H9 (cell line): ENCODE data around the gene DNAJB9. TPM values are rescaled to one million over a fixed set of nuclear protein-coding genes. Genes with fewer than 3 reads are reported as not detected.

Source experiments
- DNase-seq: peaks from one replicate; pipeline ENCODE4 v3.0.0-alpha.2; 2017
- H2AFZ ChIP-seq: one replicate; pipeline ENCODE4 v1.6.1; 2013; ENCODE audit warnings: mild to moderate bottlenecking, low read length, control low read depth, moderate library complexity
- H2AK5ac ChIP-seq: 2 replicates; pipeline ENCODE4 v1.6.1; 2013; ENCODE audit warnings: low read length, control low read depth, mixed read lengths; ENCODE audit not compliant: insufficient read length
- H2BK120ac ChIP-seq: one replicate; pipeline ENCODE4 v1.6.1; 2013; ENCODE audit warnings: low read depth, mild to moderate bottlenecking, low read length, control low read depth, inconsistent platforms; ENCODE audit not compliant: poor library complexity, severe bottlenecking
- H2BK12ac ChIP-seq: 2 replicates; pipeline ENCODE4 v1.6.1; 2013; ENCODE audit warnings: low read length, control low read depth, mixed read lengths, low read depth; ENCODE audit not compliant: insufficient read length
- H2BK15ac ChIP-seq: 2 replicates; pipeline ENCODE4 v1.6.1; 2013; ENCODE audit warnings: low read depth, low read length, control low read depth
- H2BK20ac ChIP-seq: one replicate; pipeline ENCODE4 v1.6.1; 2013; ENCODE audit warnings: low read depth, mild to moderate bottlenecking, low read length, control low read depth, inconsistent platforms; ENCODE audit not compliant: poor library complexity, severe bottlenecking
- H2BK5ac ChIP-seq: 2 replicates; pipeline ENCODE4 v1.6.1; 2013; ENCODE audit warnings: low read length, control low read depth, mixed read lengths; ENCODE audit not compliant: insufficient read length
- H3K14ac ChIP-seq: 2 replicates; pipeline ENCODE4 v1.6.1; 2013; ENCODE audit warnings: low read length, control low read depth; ENCODE audit not compliant: insufficient read depth
- H3K18ac ChIP-seq: 2 replicates; pipeline ENCODE4 v1.6.1; 2013; ENCODE audit warnings: low read depth, mild to moderate bottlenecking, mixed read lengths, low read length, control low read depth; ENCODE audit not compliant: insufficient read length
- H3K23ac ChIP-seq: 2 replicates; pipeline ENCODE4 v1.6.1; 2013; ENCODE audit warnings: low read length, control low read depth, mixed read lengths, low read depth; ENCODE audit not compliant: insufficient read length
- H3K23me2 ChIP-seq: 2 replicates; pipeline ENCODE4 v1.6.1; 2013; ENCODE audit warnings: low read depth, mild to moderate bottlenecking, mixed read lengths, low read length, control low read depth; ENCODE audit not compliant: insufficient read length, poor library complexity, severe bottlenecking
- H3K27ac ChIP-seq: 2 replicates; pipeline ENCODE4 v1.5.1; 2013; ENCODE audit warnings: low read length, control low read depth, mixed read lengths, low read depth; ENCODE audit not compliant: insufficient read length
- H3K27me3 ChIP-seq: 2 replicates; pipeline ENCODE4 v1.6.1; 2013; ENCODE audit warnings: low read length, control low read depth, inconsistent platforms; ENCODE audit not compliant: insufficient read depth
- H3K4ac ChIP-seq: 2 replicates; pipeline ENCODE4 v1.6.1; 2013; ENCODE audit warnings: low read depth, mild to moderate bottlenecking, control low read depth, inconsistent platforms, low read length, moderate library complexity
- H3K4me1 ChIP-seq: 2 replicates; pipeline ENCODE4 v1.6.1; 2013; ENCODE audit warnings: low read length, control low read depth, inconsistent platforms; ENCODE audit not compliant: insufficient read depth
- H3K4me2 ChIP-seq: 2 replicates; pipeline ENCODE4 v1.6.1; 2013; ENCODE audit warnings: low read length, control low read depth, mixed read lengths; ENCODE audit not compliant: insufficient read length, insufficient read depth
- H3K56ac ChIP-seq: 2 replicates; pipeline ENCODE4 v1.6.1; 2013; ENCODE audit warnings: low read depth, mild to moderate bottlenecking, mixed read lengths, low read length, control low read depth; ENCODE audit not compliant: insufficient read length
- H3K79me1 ChIP-seq: 2 replicates; pipeline ENCODE4 v1.6.1; 2013; ENCODE audit warnings: low read depth, mild to moderate bottlenecking, moderate library complexity, low read length, control low read depth, inconsistent platforms; ENCODE audit not compliant: insufficient read depth, poor library complexity, severe bottlenecking
- H3K79me2 ChIP-seq: 2 replicates; pipeline ENCODE4 v1.6.1; 2013; ENCODE audit warnings: low read length, control low read depth, inconsistent platforms; ENCODE audit not compliant: insufficient read depth
- H3K9ac ChIP-seq: 2 replicates; pipeline ENCODE4 v1.6.1; 2013; ENCODE audit warnings: low read length, control low read depth, mixed read lengths; ENCODE audit not compliant: insufficient read length; ENCODE audit errors: extremely low read depth
- H3K9me3 ChIP-seq: one replicate; pipeline ENCODE4 v1.6.1; 2013; ENCODE audit warnings: low read depth, low read length, inconsistent platforms; ENCODE audit not compliant: control insufficient read depth
- H3T11ph ChIP-seq: one replicate; pipeline ENCODE4 v1.6.1; 2013; ENCODE audit warnings: mild to moderate bottlenecking, low read length, control low read depth, inconsistent platforms
- H4K20me1 ChIP-seq: one replicate; pipeline ENCODE4 v1.6.1; 2013; ENCODE audit not compliant: control insufficient read depth, insufficient read length, insufficient read depth
- H4K5ac ChIP-seq: 2 replicates; pipeline ENCODE4 v1.6.1; 2013; ENCODE audit warnings: low read depth, mild to moderate bottlenecking, mixed read lengths, low read length, control low read depth; ENCODE audit not compliant: insufficient read length
- H4K8ac ChIP-seq: replicated peaks from 2 replicates; pipeline ENCODE4 v1.6.1; 2013; ENCODE audit warnings: low read length, control low read depth, mixed read lengths, low read depth; ENCODE audit not compliant: insufficient read length
- H4K91ac ChIP-seq: 2 replicates; pipeline ENCODE4 v1.6.1; 2013; ENCODE audit warnings: low read depth, mild to moderate bottlenecking, moderate library complexity, mixed read lengths, low read length, control low read depth; ENCODE audit not compliant: insufficient read length
- H3K27ac Mint-ChIP-seq, 3 experiments: 2 replicates in 2 of 3; 3 replicates in 1 of 3; pipeline ENCODE4 v1.8.0; 2020 to 2021; ENCODE audit warnings: mixed read lengths in 3 of 3, mild to moderate bottlenecking in 1 of 3, moderate library complexity in 1 of 3
- H3K27me3 Mint-ChIP-seq: 2 replicates; pipeline ENCODE4 v1.8.0; 2021; ENCODE audit warnings: low read depth, mild to moderate bottlenecking, moderate library complexity, mixed read lengths
- H3K36me3 Mint-ChIP-seq, 3 experiments: 2 replicates in 2 of 3; 3 replicates in 1 of 3; pipeline ENCODE4 v1.8.0; 2020 to 2021; ENCODE audit warnings: low read depth in 3 of 3, mixed read lengths in 3 of 3; ENCODE audit not compliant: insufficient read depth in 1 of 3
- H3K4me1 Mint-ChIP-seq, 2 experiments: 2 replicates each; pipeline ENCODE4 v1.8.0; 2020; ENCODE audit warnings: mixed read lengths in 2 of 2
- H3K4me3 Mint-ChIP-seq, 2 experiments: 2 replicates in 1 of 2; 3 replicates in 1 of 2; pipeline ENCODE4 v1.8.0; 2020 to 2021; ENCODE audit warnings: mild to moderate bottlenecking in 2 of 2, mixed read lengths in 2 of 2, moderate library complexity in 1 of 2
- H3K9me3 Mint-ChIP-seq, 2 experiments: 2 replicates in 1 of 2; 3 replicates in 1 of 2; pipeline ENCODE4 v1.8.0; 2020; ENCODE audit warnings: mild to moderate bottlenecking in 2 of 2, mixed read lengths in 2 of 2, moderate library complexity in 1 of 2
- whole genome bisulfite sequencing: extraction: QIAGEN DNeasy Blood & Tissue Kit; methylation state at CpG from one replicate; pipeline ENCODE4 v1.1.7; 2013; ENCODE audit warnings: missing lambda C conversion rate, low lambda C conversion rate, mixed read lengths; ENCODE audit not compliant: insufficient read length; ENCODE audit errors: extremely low coverage; 5-methylcytosine and 5-hydroxymethylcytosine counted together
- total RNA-seq: library from RNA; stranded (reverse); gene quantifications from 2 replicates; pipeline ENCODE4 v1.2.1, GENCODE V29; 2021
- TF ChIP-seq, protein P1 (sequence below): fragments of 200-600 bp; sonication (generic); conservative IDR thresholded peaks from 3 replicates; pipeline ENCODE4 v1.8.0; 2021; ENCODE audit warnings: antibody characterized with exemption, mild to moderate bottlenecking

The DNAJB9 gene
- total RNA-seq, 1 experiment from 2014 or later = 11.3 TPM

DNA sequence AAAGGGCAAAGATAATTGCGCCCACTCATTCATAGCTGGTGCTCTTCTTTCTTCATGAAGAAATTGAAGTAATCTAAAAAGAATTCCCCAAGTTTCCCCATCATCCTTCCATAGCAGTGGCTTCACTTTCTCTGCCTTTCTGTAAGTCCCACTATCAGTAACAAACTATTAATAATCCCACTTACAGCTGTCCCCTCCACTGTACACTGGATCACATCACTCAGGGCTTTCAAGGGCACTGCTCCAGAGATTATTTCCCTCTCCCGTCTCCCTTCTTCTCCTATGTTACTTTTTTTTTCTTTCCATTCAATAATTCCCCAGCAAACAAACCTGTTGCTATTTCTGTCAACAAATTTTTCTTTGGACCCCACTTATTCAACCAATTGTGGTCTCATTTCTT is 16.2 kb downstream of the DNAJB9 start:
- Histone ChIP-seq H2BK120ac (no peak overlapping the region), H3K4me1 (peaks cover 7% of the 10 kb centered on the region), H3K79me2 (no peaks in the 10 kb centered on the region), H3K56ac (no peak overlapping the region), H3K4me2 (no peak overlapping the region), H3K27me3 (no peaks in the 10 kb centered on the region), H3K9me3 (no peaks in the 10 kb centered on the region), H3K9ac (no peak overlapping the region), H3K14ac (no peak overlapping the region), H3K23ac (no peak overlapping the region), H4K91ac (no peak overlapping the region), H2BK15ac (no peak overlapping the region), H4K5ac (no peak overlapping the region), H3K79me1 (no peaks in the 10 kb centered on the region), H4K20me1 (no peaks in the 10 kb centered on the region), H3T11ph (no peak overlapping the region), H4K8ac (no peak overlapping the region), H3K23me2 (no peaks in the 10 kb centered on the region), H3K18ac (no peak overlapping the region), H2AK5ac (no peak overlapping the region), H2BK20ac (no peak overlapping the region), H2BK5ac (no peak overlapping the region), H2BK12ac (no peak overlapping the region), H3K4ac (no peak overlapping the region), H3K27ac (no peak overlapping the region), H2AFZ (no peak overlapping the region)
- no peak overlapping the region for H3K27ac Mint-ChIP-seq
- WGBS = no CpG with 5 or more reads among the region's 2 CpGs
- H3K4me3 Mint-ChIP-seq = no peak overlapping the region
- no peaks in the 10 kb centered on the region; a peak in 1 of 5 replicates for H3K9me3 Mint-ChIP-seq
- peaks cover 3 to 6% (median 4%) of the 10 kb centered on the region in 3 experiments; a peak in 6 of 7 replicates for H3K36me3 Mint-ChIP-seq
- peaks cover 18 to 20% of the 10 kb centered on the region in 2 experiments for H3K4me1 Mint-ChIP-seq
- peaks cover 2% of the 10 kb centered on the region; the same call in 1 of the 2 replicates for H3K27me3 Mint-ChIP-seq
- TF ChIP-seq, protein P1, sequence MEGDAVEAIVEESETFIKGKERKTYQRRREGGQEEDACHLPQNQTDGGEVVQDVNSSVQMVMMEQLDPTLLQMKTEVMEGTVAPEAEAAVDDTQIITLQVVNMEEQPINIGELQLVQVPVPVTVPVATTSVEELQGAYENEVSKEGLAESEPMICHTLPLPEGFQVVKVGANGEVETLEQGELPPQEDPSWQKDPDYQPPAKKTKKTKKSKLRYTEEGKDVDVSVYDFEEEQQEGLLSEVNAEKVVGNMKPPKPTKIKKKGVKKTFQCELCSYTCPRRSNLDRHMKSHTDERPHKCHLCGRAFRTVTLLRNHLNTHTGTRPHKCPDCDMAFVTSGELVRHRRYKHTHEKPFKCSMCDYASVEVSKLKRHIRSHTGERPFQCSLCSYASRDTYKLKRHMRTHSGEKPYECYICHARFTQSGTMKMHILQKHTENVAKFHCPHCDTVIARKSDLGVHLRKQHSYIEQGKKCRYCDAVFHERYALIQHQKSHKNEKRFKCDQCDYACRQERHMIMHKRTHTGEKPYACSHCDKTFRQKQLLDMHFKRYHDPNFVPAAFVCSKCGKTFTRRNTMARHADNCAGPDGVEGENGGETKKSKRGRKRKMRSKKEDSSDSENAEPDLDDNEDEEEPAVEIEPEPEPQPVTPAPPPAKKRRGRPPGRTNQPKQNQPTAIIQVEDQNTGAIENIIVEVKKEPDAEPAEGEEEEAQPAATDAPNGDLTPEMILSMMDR = no peak
- DNase-seq = no peak
